ENCODE results near the gene MEI1.
"Not testable (repeated sequence)": the region's sequence is repeated elsewhere in the genome, so short reads cannot be mapped to it uniquely, and the experiment has no call there.

The MEI1 gene

DNA sequence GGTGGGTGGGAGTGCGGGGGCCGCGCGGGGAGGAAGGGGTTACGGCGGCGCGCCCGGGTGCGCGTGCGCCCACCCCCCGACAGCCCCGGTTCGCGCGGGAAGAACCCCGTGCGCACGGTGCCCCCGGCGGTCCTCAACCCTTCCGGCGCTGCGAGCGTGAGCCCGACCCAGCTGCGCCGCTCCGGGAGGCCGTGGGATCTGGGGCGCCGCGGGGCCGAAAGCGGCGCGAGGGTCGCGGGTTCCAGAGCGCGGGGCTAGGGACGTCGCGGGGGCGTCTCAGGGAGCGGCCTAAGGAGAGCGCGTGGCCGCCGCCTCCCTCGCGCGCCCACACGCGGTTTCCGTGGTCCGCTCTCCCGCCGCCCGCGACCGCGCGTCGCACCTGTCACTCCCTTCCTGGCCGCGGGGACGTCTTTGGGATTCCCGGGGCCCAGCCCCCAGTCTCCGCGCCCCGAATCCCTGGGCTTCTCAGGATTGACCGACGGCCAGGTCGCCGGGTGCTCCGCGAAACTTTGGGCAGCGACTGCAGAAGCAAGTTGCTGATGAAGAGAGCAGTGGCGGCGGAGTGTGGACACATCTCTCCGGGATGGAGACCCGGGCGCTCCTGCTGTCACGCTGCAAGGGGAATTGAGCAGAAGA is 134.2 kb downstream of the MEI1 start:
- peak; percentile 38 to 68 for DNase-seq (ENCODE audit: low read depth in 1 of 2, low spot score in 1 of 2)
- Histone ChIP-seq H3K4me3 (replicated peaks; ENCODE audit: insufficient read depth, low read length) (peak overlapping the region; percentile 80), H3K27ac (replicated peaks) (peak overlapping the region; percentile 92), H3K27me3 (ENCODE audit: insufficient read depth, poor library complexity, severe bottlenecking) (no peaks in the 10 kb centered on the region)
- no peak for TF ChIP-seq GABPA (IDR thresholded peaks at IDR 0.05; ENCODE audit: low read depth)
- no peak for TF ChIP-seq REST (IDR thresholded peaks at IDR 0.05; ENCODE audit: insufficient replicate concordance, low read depth)
- no peak for TF ChIP-seq SPI1 (IDR thresholded peaks at IDR 0.05; ENCODE audit: borderline replicate concordance, low read depth)
- TF ChIP-seq POLR2AphosphoS5 (IDR thresholded peaks at IDR 0.05; ENCODE audit: low read depth), result peak; percentile 12; the same call in 1 of the 2 replicates

DNA sequence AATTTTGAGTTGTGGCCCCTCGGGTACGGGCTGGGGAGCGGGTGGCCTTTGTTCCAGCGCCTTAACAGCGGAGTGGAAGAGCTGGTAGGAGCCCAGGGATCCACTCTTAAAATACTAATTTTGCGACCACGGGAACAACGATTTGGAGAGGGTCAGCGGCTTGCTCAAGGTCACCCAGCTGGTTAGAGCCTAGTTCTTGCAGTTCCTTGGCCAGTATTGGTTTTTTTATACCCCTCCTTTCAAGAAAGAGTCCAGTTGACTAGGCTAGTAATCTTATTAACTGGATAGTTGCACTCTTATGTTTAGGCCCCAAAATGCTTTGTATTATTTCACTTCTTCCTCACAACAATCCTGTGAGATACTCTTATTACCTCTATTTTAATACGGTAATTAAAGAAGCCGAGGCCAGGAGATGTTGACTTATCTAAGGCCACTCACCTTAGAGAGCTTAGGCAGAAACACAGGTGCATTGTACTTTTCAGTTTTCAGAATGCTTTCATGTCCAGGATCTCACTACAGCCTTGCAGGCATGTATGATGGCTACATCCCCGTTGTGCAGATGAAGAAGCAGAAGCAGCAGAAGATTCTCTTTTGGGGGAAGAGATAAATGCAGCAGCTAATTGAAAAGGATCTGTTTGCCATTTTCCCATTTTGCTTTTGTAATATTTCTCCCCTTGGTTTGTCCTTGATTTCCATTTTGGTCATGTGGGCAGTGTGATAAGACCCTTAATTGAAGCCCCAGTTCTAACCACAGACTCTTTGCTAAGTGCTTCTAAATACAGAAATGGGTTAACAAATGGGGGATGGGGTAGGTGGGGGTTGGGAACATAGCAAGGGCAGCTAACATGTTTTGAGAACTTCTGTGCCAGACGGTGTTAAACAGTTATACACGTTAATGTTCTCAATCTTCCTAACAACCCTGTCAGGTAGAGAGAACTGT is 135.0 kb downstream of the MEI1 start:
- Histone ChIP-seq H3K27ac (replicated peaks) (peak overlapping the region; percentile 92), H3K27me3 (ENCODE audit: insufficient read depth, poor library complexity, severe bottlenecking) (no peaks in the 10 kb centered on the region), H3K4me3 (replicated peaks; ENCODE audit: insufficient read depth, low read length) (peak overlapping the region; percentile 80)
- TF ChIP-seq SPI1 (IDR thresholded peaks at IDR 0.05; ENCODE audit: borderline replicate concordance, low read depth) (no peak), CTCF (IDR thresholded peaks at IDR 0.05; ENCODE audit: insufficient read depth, low read length) (no peak), REST (IDR thresholded peaks at IDR 0.05; ENCODE audit: insufficient replicate concordance, low read depth) (no peak), GABPA (IDR thresholded peaks at IDR 0.05; ENCODE audit: low read depth) (no peak), POLR2AphosphoS5 (IDR thresholded peaks at IDR 0.05; ENCODE audit: low read depth) (no peak)
- peak in 1 of 2 experiments; percentile 25 for DNase-seq (ENCODE audit: low read depth in 1 of 2, low spot score in 1 of 2)

DNA sequence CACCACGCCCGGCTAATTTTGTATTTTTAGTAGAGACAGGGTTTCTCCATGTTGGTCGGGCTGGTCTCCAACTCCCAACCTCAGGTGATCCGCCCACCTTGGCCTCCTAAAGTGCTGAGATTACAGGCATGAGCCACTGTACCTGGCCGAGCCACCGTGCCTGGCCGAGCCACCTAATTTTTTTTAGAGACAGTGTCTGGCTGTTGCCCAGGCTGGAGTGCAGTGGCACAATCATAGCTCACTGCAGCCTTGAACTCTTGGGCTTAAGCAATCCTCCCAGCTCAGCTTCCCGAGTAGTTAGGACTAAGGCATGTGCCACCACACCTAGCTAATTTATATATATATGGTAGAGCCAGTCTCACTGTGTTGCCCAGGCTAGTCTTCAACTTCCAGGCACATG is 136.2 kb downstream of the MEI1 start:
- DNase-seq (ENCODE audit: low read depth in 1 of 2, low spot score in 1 of 2); H3K4me3 ChIP-seq (replicated peaks; ENCODE audit: insufficient read depth, low read length); H3K27me3 ChIP-seq (ENCODE audit: insufficient read depth, poor library complexity, severe bottlenecking); H3K27ac ChIP-seq (replicated peaks): not testable (repeated sequence)

GRCh38 chr22:41836551-41836950 is 137.2 kb downstream of the MEI1 start:
- TF ChIP-seq REST (IDR thresholded peaks at IDR 0.05; ENCODE audit: insufficient replicate concordance, low read depth), result no peak
- no peak for TF ChIP-seq POLR2AphosphoS5 (IDR thresholded peaks at IDR 0.05; ENCODE audit: low read depth)
- no peak for TF ChIP-seq GABPA (IDR thresholded peaks at IDR 0.05; ENCODE audit: low read depth)
- no peak for TF ChIP-seq CTCF (IDR thresholded peaks at IDR 0.05; ENCODE audit: insufficient read depth, low read length)
- no peak for TF ChIP-seq SPI1 (IDR thresholded peaks at IDR 0.05; ENCODE audit: borderline replicate concordance, low read depth)
- H3K4me3 ChIP-seq (replicated peaks; ENCODE audit: insufficient read depth, low read length), result no peak overlapping the region
- no peak overlapping the region for H3K27ac ChIP-seq (replicated peaks)

More at GRCh38 chr22:41836551-41836950, 137.2 kb downstream of the MEI1 start:
- DNase-seq (ENCODE audit: low read depth in 1 of 2, low spot score in 1 of 2), result no peak
- H3K27me3 ChIP-seq (ENCODE audit: insufficient read depth, poor library complexity, severe bottlenecking), result no peaks in the 10 kb centered on the region

All from HL-60 (cell line).